Measurements from ENCODE around the gene INPP5D. TPM values are rescaled to one million over a fixed set of nuclear protein-coding genes. Genes with fewer than 3 reads are reported as not detected.

INPP5D gene
- total RNA-seq, 1 donor from 2014 or later: 275 TPM

GRCh38 chr2:233124421-233125080 lies 64.4 kb downstream of the INPP5D start:
- Mint-ChIP-seq H3K4me1 (peaks cover 52% of the 10 kb centered on the region), H3K27ac (peak overlapping the region; percentile 92), H3K4me3 (peak overlapping the region; percentile 78), H3K36me3 (ENCODE audit: low read depth) (peaks cover 79% of the 10 kb centered on the region), H3K9me3 (no peaks in the 10 kb centered on the region), H3K27me3 (no peaks in the 10 kb centered on the region)
- TF ChIP-seq CTCF (IDR thresholded peaks at IDR 0.05): no peak
- ATAC-seq (ENCODE audit: low read depth) (peak; percentile 97), DNase-seq (peak; percentile 73)
- ChIA-PET POLR2A (interaction anchor here (0.9 to 4.3 kb wide), 18 partner anchors 8 to 207 kb away, joined by 3 to 87 read pairs (median 6); partner anchors contain the start of genes ATG16L1 and INPP5D), CTCF (interaction anchor here (0.6 to 2.2 kb wide), 10 partner anchors 16 to 127 kb away, joined by 3 to 15 read pairs (median 4); partner anchors contain the start of genes ATG16L1 and INPP5D)
- intact Hi-C loops (cut with micrococcal nuclease): loop anchor here (1.0 to 5.0 kb wide), 7 partner anchors 16 to 128 kb away; partner anchors contain the start of genes ATG16L1 and INPP5D

GRCh38 chr2:233125455-233126065 lies 65.4 kb downstream of the INPP5D start:
- H3K27me3 Mint-ChIP-seq: no peaks in the 10 kb centered on the region
- peaks cover 51% of the 10 kb centered on the region for H3K4me1 Mint-ChIP-seq
- DNase-seq (no peak), ATAC-seq (ENCODE audit: low read depth) (no peak)
- H3K9me3 Mint-ChIP-seq: no peaks in the 10 kb centered on the region
- peak overlapping the region; percentile 92 for H3K27ac Mint-ChIP-seq
- TF ChIP-seq CTCF (IDR thresholded peaks at IDR 0.05): no peak
- CTCF ChIA-PET: interaction anchor here (1.1 to 2.2 kb wide), 4 partner anchors 25 to 72 kb away, joined by 4 to 15 read pairs (median 8); partner anchors contain the start of gene INPP5D
- peaks cover 82% of the 10 kb centered on the region for H3K36me3 Mint-ChIP-seq (ENCODE audit: low read depth)
- intact Hi-C loops (cut with micrococcal nuclease): loop anchor here (2.0 kb wide), 2 partner anchors 17 kb away; no protein-coding TSS in a partner anchor
- POLR2A ChIA-PET: interaction anchor here (1.0 to 4.3 kb wide), 12 partner anchors 9 to 125 kb away, joined by 3 to 87 read pairs (median 6); partner anchors contain the start of genes ATG16L1 and INPP5D
- H3K4me3 Mint-ChIP-seq: no peak overlapping the region

GRCh38 chr2:233129351-233129978 lies 69.3 kb downstream of the INPP5D start:
- peaks cover 91% of the 10 kb centered on the region for H3K36me3 Mint-ChIP-seq (ENCODE audit: low read depth)
- peak overlapping the region; percentile 70 for H3K27ac Mint-ChIP-seq
- H3K27me3 Mint-ChIP-seq: no peaks in the 10 kb centered on the region
- intact Hi-C loops (cut with micrococcal nuclease): no loop called here
- no peak for DNase-seq
- ChIA-PET POLR2A (interaction anchor here (0.6 to 0.9 kb wide), 2 partner anchors 43 to 68 kb away, joined by 3 read pairs; no protein-coding TSS in a partner anchor), CTCF (interaction anchor here (0.9 kb wide), 1 partner anchor 74 kb away, joined by 3 read pairs; no protein-coding TSS in a partner anchor)
- no peak overlapping the region for H3K4me3 Mint-ChIP-seq
- H3K9me3 Mint-ChIP-seq: no peaks in the 10 kb centered on the region
- no peak for TF ChIP-seq CTCF (IDR thresholded peaks at IDR 0.05)
- ATAC-seq (ENCODE audit: low read depth): no peak
- H3K4me1 Mint-ChIP-seq: peaks cover 27% of the 10 kb centered on the region

- Mint-ChIP-seq H3K4me1 (peaks cover 24% of the 10 kb centered on the region), H3K9me3 (no peaks in the 10 kb centered on the region), H3K27ac (peak overlapping the region; percentile 70), H3K36me3 (ENCODE audit: low read depth) (peaks cover 91% of the 10 kb centered on the region), H3K4me3 (no peak overlapping the region), H3K27me3 (no peaks in the 10 kb centered on the region)
- ChIA-PET POLR2A (interaction anchor here (0.5 to 1.2 kb wide), 4 partner anchors 29 to 540 kb away, joined by 3 to 4 read pairs (median 4); no protein-coding TSS in a partner anchor), CTCF (interaction anchor here (0.9 to 1.0 kb wide), 2 partner anchors 69 to 74 kb away, joined by 3 read pairs; no protein-coding TSS in a partner anchor)
- no peak for ATAC-seq (ENCODE audit: low read depth)
- intact Hi-C loops (cut with micrococcal nuclease): no loop called here
- DNase-seq: no peak
- TF ChIP-seq CTCF (IDR thresholded peaks at IDR 0.05): no peak
Observed at GRCh38 chr2:233130024-233130423, 69.9 kb downstream of the INPP5D start.
